Amygdala (tissue), 56 donors: ENCODE data around the gene EGFLAM.

ENCODE experiments used
- DNase-seq, 56 donors: peaks; one replicate each; lab custom pipeline; 2025; lab: John Stamatoyannopoulos, UW

Gene EGFLAM

GRCh38 chr5:38263983-38264382 lies 5.6 kb downstream of the EGFLAM start:
- DNase-seq, result no peak

- peak in 36 of 56 donors; percentile 1 to 78 (median 26) for DNase-seq
Measured at GRCh38 chr5:38265546-38266179, 7.3 kb downstream of the EGFLAM start.

- no peak for DNase-seq
Measured at GRCh38 chr5:38267372-38267771, 9.0 kb downstream of the EGFLAM start.

- no peak for DNase-seq
Measured at GRCh38 chr5:38273626-38274025, 15.3 kb downstream of the EGFLAM start.

GRCh38 chr5:38274370-38274769 lies 16.0 kb downstream of the EGFLAM start:
- no peak for DNase-seq

- no peak for DNase-seq
Measured at GRCh38 chr5:38284384-38284783, 26.0 kb downstream of the EGFLAM start.

GRCh38 chr5:38285226-38285625 lies 26.9 kb downstream of the EGFLAM start:
- peak in 16 of 56 donors; percentile 1 to 60 (median 8) for DNase-seq

- DNase-seq, result no peak
Measured at GRCh38 chr5:38286002-38286401, 27.6 kb downstream of the EGFLAM start.

- no peak for DNase-seq
Measured at GRCh38 chr5:38287124-38287523, 28.8 kb downstream of the EGFLAM start.

- DNase-seq, result no peak
Measured at GRCh38 chr5:38289457-38289856, 31.1 kb downstream of the EGFLAM start.

GRCh38 chr5:38290028-38290653 lies 31.8 kb downstream of the EGFLAM start:
- no peak for DNase-seq

- no peak for DNase-seq
Measured at GRCh38 chr5:38291355-38291754, 33.0 kb downstream of the EGFLAM start.

GRCh38 chr5:38292228-38292627 lies 33.9 kb downstream of the EGFLAM start:
- DNase-seq, result no peak

- DNase-seq, result no peak
Measured at GRCh38 chr5:38295751-38296150, 37.4 kb downstream of the EGFLAM start.

GRCh38 chr5:38297830-38298608 lies 39.7 kb downstream of the EGFLAM start:
- no peak for DNase-seq

- no peak for DNase-seq
Measured at GRCh38 chr5:38299585-38299984, 41.2 kb downstream of the EGFLAM start.

- DNase-seq, result no peak
Measured at GRCh38 chr5:38305148-38305547, 46.8 kb downstream of the EGFLAM start.

GRCh38 chr5:38307845-38308244 lies 49.5 kb downstream of the EGFLAM start:
- DNase-seq, result no peak

GRCh38 chr5:38316544-38317224 lies 58.3 kb downstream of the EGFLAM start:
- no peak for DNase-seq

GRCh38 chr5:38317868-38318267 lies 59.5 kb downstream of the EGFLAM start:
- DNase-seq, result no peak

- DNase-seq, result no peak
Measured at GRCh38 chr5:38319491-38319890, 61.1 kb downstream of the EGFLAM start.
